Measurements from ENCODE around the gene TOR1B.
"Not testable (repeated sequence)": the region's sequence is repeated elsewhere in the genome, so short reads cannot be mapped to it uniquely, and the experiment has no call there.

Gene TOR1B

DNA sequence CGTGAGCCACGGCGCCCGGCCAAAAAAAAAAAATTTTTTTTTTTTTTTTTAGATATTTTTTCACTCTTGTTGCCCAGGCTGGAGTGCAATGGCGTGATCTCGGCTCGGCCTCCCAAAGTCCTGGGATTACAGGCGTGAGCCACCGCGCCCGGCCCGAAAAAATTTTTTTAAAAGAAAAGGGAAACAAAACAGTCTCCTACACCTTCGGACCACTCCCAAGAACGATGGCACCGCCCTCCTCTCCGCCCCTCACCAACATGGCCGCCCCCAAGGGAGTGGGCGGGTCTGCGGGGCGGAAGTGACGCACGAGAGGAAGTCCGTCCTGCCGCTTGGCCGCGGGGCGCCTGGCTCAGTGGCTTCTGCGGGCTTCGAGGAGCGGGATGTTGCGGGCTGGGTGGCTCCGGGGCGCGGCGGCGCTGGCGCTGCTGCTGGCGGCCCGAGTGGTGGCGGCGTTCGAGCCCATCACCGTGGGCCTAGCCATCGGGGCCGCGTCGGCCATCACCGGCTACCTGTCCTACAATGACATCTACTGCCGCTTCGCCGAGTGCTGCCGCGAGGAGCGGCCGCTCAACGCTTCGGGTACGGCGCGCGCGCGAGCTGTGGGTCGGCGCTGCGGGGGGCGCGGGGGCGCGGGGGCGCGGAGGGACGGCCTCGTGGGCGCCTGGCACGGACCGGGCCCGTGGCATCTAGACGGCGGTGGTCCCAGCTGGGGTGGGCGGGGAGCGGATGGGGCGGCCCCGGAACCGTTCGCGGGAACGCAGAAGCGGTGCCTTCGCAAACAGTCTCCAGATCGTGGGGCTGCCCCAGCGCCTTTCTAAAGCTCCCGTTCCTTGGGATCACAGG lies at the start of gene TOR1B:
TOR1B (plus strand) TSS at position 352 of the 843 bp plus-strand sequence; CDS start at position 381, 29 bp downstream.
- peak; percentile 88 to 91 for DNase-seq (ENCODE audit: low read depth in 2 of 2)

- no peak for DNase-seq (ENCODE audit: low read depth in 2 of 2)
Measured at GRCh38 chr9:129755151-129755550, 47.8 kb upstream of the TOR1B start.

DNA sequence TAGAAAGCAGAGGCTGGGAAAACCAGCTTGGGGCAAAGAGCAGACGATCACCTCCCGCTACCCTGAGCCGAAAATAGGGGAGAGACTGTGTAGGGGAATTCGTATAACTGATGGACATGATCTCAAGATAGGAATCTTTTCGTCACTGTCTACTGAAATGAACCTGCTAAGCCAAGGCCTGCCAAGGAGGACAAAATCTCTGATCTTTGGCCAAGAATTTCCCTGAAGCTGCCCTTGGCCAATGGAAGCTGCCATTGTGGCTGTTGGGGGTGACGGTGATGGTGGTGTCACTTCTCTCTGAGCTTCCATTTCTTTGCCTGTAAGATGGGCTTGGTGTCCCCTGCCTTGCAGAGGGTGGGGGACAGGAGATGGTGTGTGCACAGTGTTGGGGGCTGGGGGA lies 46.8 kb upstream of the TOR1B start:
- DNase-seq (ENCODE audit: low read depth in 2 of 2): no peak

- DNase-seq (ENCODE audit: low read depth in 2 of 2): no peak
Measured at GRCh38 chr9:129757045-129757444, 45.9 kb upstream of the TOR1B start.

- DNase-seq (ENCODE audit: low read depth in 2 of 2): no peak
Measured at GRCh38 chr9:129759319-129759718, 43.7 kb upstream of the TOR1B start.

DNA sequence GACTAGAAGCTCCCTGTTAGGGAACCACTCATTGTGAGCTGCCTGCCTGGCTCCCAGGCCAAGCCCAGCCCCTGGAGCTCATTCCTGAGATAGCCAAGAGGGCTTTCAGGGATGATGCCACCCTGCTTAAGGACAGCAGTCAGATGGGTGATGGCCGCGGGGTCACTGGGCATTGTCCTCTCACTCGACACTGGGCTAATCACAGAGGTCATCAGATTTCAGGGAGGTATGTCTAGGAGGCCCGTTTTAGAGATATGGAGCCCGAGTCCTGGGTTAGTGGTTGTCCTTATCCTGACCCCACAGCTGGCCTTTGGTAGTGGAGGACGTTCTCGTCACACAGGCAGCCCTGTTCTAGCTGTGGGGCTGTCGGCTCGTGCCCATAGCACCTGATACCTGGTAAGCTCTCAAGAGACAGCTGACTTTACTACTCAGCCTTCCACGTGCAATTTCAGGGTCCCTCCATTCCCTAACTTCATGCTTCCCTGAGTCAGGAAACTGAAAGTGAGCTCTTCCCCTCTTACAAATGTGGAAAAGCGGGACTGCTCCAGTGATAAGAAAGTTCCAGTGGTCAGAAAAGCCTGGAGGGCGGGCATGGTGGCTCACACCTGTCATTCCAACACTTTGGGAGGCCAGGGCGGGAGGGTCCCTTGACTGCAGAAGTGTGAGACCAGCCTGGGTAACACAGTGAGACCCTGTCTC lies 43.0 kb upstream of the TOR1B start:
- no peak for DNase-seq (ENCODE audit: low read depth in 2 of 2)

DNA sequence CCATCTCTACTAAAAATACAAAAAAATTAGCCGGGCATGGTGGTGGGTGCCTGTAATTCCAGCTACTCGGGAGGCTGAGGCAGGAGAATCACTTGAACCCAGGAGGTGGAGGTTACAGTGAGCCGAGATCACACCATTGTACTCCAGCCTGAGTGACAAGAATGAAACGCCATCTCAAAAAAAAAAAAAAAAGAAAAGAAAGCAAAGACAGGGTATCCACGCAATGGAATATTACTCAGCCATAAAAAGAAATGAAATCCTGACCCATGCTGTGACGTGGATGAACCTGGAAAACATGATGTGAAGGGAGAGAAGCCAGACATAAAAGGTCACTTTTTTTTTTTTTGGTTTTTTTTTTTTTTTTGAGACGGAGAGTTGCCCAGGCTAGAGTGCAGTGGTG lies 42.2 kb upstream of the TOR1B start:
- DNase-seq (ENCODE audit: low read depth in 2 of 2): not testable (repeated sequence)

DNA sequence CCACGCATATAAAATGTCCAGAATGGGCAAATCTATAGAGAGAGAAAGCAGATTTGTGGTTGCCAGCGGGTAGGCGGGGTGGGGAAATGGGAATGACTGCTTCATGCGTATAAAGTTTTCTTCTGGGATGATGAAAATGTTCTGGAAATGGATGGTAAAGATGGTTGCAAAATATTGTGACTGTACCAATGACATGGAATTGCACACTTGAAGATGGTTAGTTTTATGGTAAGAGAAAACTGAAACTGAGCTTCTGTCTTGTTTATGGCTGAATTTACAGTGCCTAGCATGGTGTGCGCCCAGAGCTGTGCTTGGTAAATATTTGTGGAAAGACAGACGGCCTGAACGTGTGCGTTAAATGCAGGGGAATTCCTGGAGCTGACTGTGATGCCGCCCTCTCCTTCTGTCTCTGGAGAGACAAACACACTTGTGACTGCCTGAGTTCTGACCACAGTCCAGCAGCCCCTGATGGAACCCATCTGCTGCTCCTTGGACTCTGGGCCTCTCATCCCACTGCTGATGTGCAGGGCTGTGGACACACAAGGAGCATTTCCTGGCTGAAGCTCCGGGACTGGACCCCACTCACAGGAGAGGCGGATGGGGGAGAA lies 41.6 kb upstream of the TOR1B start:
- no peak for DNase-seq (ENCODE audit: low read depth in 2 of 2)

DNA sequence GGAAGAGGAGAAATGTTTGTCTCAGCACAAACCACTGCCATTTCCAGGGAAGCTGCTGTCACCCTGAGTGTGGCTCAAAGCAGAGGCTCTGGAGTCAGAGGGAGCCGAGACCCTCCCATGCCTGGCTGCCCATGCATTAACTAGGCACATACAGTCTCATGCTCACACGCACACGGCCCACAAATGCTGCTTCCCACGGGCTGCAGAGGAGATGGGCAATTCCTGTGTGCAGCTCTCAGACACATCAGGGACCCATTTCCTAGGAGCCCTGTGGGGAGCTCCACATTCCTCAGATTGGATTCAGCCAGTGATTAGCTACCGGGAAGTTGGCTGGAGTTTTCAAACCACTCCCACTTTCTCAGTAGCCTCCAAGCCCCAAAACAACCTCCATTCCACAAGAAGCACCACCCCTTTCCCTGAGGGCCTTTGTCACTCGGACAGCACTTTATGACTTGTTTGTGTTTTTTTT lies 41.0 kb upstream of the TOR1B start:
- DNase-seq (ENCODE audit: low read depth in 2 of 2): no peak

GRCh38 chr9:129762370-129762984 lies 40.5 kb upstream of the TOR1B start:
- DNase-seq (ENCODE audit: low read depth in 2 of 2): not testable (repeated sequence)

GRCh38 chr9:129762985-129763926 lies 39.7 kb upstream of the TOR1B start:
- no peak for DNase-seq (ENCODE audit: low read depth in 2 of 2)

GRCh38 chr9:129765764-129766317 lies 37.1 kb upstream of the TOR1B start:
- DNase-seq (ENCODE audit: low read depth in 2 of 2): no peak

DNA sequence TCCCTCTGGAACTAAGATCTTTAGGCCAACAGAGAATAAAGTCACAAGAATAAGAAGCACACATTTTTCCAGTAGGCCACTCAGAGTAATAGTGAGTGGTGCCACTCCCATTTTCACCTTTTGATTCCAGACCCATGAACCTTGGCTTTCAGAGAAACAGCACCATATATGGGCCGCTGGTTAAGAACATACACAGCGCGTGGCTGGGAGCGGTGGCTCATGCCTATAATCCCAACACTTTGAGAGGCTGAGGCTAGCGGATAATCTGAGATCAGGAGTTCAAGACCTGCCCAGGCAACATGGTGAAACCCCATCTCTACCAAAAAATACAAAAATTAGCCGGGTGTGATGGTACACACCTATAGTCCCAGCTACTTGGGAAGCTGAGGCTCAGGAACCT lies 34.5 kb upstream of the TOR1B start:
- DNase-seq (ENCODE audit: low read depth in 2 of 2): no peak

- DNase-seq (ENCODE audit: low read depth in 2 of 2): no peak
Measured at GRCh38 chr9:129769669-129770068, 33.3 kb upstream of the TOR1B start.

- DNase-seq (ENCODE audit: low read depth in 2 of 2): no peak
Measured at GRCh38 chr9:129770741-129771140, 32.2 kb upstream of the TOR1B start.

GRCh38 chr9:129773262-129774048 lies 29.5 kb upstream of the TOR1B start:
- DNase-seq (ENCODE audit: low read depth in 2 of 2): no peak

GRCh38 chr9:129774791-129775447 lies 28.1 kb upstream of the TOR1B start:
- DNase-seq (ENCODE audit: low read depth in 2 of 2): no peak

DNA sequence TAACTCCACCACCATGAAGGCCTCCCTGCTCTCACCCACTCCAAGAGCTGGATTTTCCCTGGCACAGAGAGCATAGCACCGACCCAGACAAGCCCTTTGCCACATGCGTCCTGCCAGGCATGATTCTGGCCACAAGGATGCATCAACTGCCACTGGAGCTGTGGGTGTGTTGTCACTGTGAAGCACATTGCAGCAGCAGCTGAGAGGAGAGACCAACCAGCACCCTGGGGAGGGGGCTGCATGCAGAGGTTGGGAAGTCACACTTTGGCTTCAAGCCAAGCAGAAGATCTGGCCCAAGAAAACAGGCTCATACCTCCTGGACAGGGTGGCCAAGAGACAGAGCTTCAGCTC lies 27.6 kb upstream of the TOR1B start:
- DNase-seq (ENCODE audit: low read depth in 2 of 2): no peak

- not testable (repeated sequence) for DNase-seq (ENCODE audit: low read depth in 2 of 2)
Measured at GRCh38 chr9:129776096-129776495, 26.9 kb upstream of the TOR1B start.

Data from activated CD4-positive, alpha-beta T cell treated with anti-CD3 and anti-CD28 coated beads for 24 hours (primary cell).